Measurements from ENCODE around the gene KPNA4.

DNA sequence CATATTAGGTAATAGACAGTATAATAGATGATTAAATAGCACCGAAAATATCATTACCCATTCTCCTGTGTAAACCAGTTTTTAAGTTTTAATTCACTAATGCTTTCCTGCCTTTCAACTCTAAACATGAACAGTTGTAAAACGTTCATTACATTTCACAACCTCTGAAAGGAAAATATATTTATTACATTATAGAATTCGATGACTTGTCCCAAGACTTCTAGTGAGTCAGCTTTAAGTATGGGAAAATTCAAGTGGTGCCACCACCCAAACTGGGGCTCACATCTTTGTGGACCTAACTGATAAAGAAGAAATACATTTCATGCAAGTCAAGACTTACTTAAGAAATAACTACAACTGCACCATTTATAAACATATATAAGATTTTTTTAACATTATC is 117.8 kb downstream of the KPNA4 start:
- TF ChIP-seq SP1 (IDR thresholded peaks at IDR 0.05) (no peak), ARNT (IDR thresholded peaks at IDR 0.05) (no peak), BHLHE40 (IDR thresholded peaks at IDR 0.05; ENCODE audit: borderline replicate concordance) (no peak), TARDBP (IDR thresholded peaks at IDR 0.05) (no peak), FOXA1 (IDR thresholded peaks at IDR 0.05) (no peak), ELF4 (IDR thresholded peaks at IDR 0.05) (no peak), HDGF (IDR thresholded peaks at IDR 0.05; ENCODE audit: borderline replicate concordance) (no peak), L3MBTL2 (conservative IDR thresholded peaks at IDR 0.05) (no peak), ZNF384 (IDR thresholded peaks at IDR 0.05) (no peak), FOXK2 (IDR thresholded peaks at IDR 0.05) (no peak), NFRKB (IDR thresholded peaks at IDR 0.05) (no peak), FOXM1 (IDR thresholded peaks at IDR 0.05; ENCODE audit: borderline replicate concordance) (no peak)
